Activated T-cell treated with anti-CD3 and anti-CD28 coated beads, Interleukin-2, amount 50 U/mL, for 72 hours (primary cell): ENCODE results near the gene MAP4K1. TPM values are rescaled to one million over a fixed set of nuclear protein-coding genes. Genes with fewer than 3 reads are reported as not detected.

ENCODE experiments used
- ATAC-seq, 2 donors: fragments of 150-1000 bp; cut with Tn5 transposase; replicated peaks in 1 of 2; 2 replicates each; pipeline ENCODE4 v1.10.0; 2021; ENCODE audit warnings: moderate library complexity in 2 of 2, mild to moderate bottlenecking in 1 of 2
- DNase-seq, 2 donors: peaks; one replicate each; pipeline ENCODE4 v3.0.0; 2021 to 2022; ENCODE audit warnings: mixed read lengths in 1 of 2
- H3K27ac Mint-ChIP-seq: one replicate; pipeline ENCODE4 v1.8.0; 2022; ENCODE audit warnings: mild to moderate bottlenecking, moderate library complexity, mixed read lengths
- H3K27me3 Mint-ChIP-seq: one replicate; pipeline ENCODE4 v1.8.0; 2022; ENCODE audit warnings: low read depth, mixed read lengths
- H3K36me3 Mint-ChIP-seq, 2 donors: one replicate each; pipeline ENCODE4 v1.8.0; 2022; ENCODE audit warnings: mixed read lengths in 2 of 2, mild to moderate bottlenecking in 1 of 2; ENCODE audit not compliant: insufficient read depth in 2 of 2
- H3K4me1 Mint-ChIP-seq: one replicate; pipeline ENCODE4 v1.8.0; 2022; ENCODE audit warnings: low read depth, mixed read lengths
- H3K4me3 Mint-ChIP-seq, 2 donors: one replicate each; pipeline ENCODE4 v1.8.0; 2022; ENCODE audit warnings: mild to moderate bottlenecking in 2 of 2, mixed read lengths in 2 of 2, moderate library complexity in 2 of 2
- H3K9me3 Mint-ChIP-seq, 2 donors: one replicate each; pipeline ENCODE4 v1.8.0; 2022; ENCODE audit warnings: mixed read lengths in 2 of 2
- total RNA-seq, 2 donors: library from RNA; stranded (reverse); gene quantifications; one replicate each; pipeline ENCODE4 v1.2.3, GENCODE V29; 2022

Gene MAP4K1
- 100 to 1,000 TPM; 261 to 262 TPM for total RNA-seq

DNA sequence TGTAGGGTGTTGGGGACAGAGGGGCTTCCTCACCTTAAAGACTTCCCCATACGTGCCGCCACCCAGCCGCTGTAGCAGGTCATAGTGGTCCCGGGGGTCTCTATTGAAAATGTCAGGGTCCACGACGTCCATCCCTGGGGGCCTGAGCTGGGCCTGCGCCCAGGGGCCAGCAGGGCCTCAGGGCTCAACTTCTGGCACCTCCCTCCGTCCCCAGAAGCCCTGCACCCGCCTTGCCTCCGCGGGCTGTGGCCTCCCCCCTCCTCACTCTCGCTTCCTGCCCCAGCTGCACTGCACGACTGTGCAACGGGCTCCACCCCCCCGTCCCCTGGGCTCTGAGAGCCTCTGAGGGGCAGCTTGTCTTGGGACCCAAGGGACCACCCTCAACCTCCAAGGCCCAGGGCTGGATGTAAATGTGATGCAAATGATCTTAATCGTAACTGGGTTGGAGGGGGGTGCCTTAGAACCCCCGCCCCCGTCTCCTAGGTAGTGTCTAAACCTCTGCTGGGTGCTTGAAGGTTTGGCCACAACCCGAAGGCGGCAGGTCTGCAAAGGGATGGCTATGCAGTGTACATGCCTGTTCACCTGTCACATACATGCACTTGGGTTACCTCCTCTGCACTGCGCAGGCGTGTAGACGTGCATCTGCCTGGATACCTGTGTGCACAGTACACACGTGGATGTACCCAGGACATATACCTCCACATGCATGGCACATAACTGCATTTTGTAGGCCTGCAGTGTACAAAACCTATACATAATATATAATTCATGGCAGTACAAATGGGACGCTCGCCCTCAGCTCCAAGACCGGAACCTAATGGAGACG is at the start of gene MAP4K1:
Gene MAP4K1 (minus strand): TSS at position 190 of the 826 bp plus-strand sequence. CDS start 58 bp downstream, at position 132.
- peaks cover 63% of the 10 kb centered on the region for H3K4me1 Mint-ChIP-seq
- H3K9me3 Mint-ChIP-seq: no peaks in the 10 kb centered on the region
- peak within 1 kb of the TSS; percentile 94 to 99 for H3K4me3 Mint-ChIP-seq
- peak within 1 kb of the TSS; percentile 99 for H3K27ac Mint-ChIP-seq
- no peaks in the 10 kb centered on the region for H3K27me3 Mint-ChIP-seq
- peak; percentile 78 to 81 for DNase-seq
- peaks cover 19 to 33% of the 10 kb centered on the region in 2 donors for H3K36me3 Mint-ChIP-seq
- peak; percentile 73 to 75 for ATAC-seq

DNA sequence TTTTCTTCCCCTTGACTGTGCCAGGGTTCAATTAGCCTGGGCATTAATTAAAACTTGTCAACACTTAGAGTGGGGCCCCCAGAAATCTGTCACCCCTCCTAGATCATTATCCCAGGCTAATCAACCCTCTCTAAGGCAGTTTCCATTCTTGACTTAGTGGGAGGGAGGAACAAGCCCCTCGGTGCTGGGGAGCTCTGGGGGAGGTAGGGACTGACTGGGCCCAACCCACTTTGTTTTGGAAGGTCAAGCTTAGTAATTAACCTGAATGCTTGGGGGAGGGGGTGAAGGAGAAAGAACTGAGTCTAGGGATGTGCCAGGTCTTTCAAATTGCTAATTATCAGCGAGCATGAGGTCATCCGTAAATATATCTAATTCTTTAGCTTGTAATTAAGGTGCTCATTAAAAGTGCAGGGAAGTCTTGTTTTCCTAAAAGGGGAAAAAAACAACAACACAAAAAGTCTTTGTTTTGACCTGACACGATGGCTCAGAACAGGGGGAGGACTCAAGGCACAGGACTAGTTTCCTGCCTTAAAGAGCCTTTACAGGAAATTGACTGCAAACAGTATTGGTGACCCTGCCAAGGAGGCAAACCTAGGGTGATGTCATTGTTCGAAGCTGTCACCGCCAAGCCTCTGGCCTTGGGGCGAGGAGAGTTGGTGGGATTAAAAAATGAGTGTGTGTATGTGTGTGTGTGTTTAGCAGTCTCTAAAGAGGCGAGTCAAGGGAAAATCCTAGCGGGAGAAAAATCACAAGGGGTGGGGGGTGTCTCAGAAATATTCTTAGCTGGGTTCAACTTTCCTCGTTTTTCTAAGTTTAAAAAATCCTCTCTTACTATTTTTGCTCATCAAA is 49.1 kb upstream of the MAP4K1 start:
- Mint-ChIP-seq H3K27me3 (no peaks in the 10 kb centered on the region), H3K9me3 (no peaks in the 10 kb centered on the region), H3K4me3 (peak overlapping the region; percentile 23 to 32), H3K36me3 (peaks cover 2 to 6% of the 10 kb centered on the region in 2 donors), H3K27ac (peak overlapping the region; percentile 39), H3K4me1 (peaks cover 55% of the 10 kb centered on the region)
- ATAC-seq: peak; percentile 86 to 95
- DNase-seq: peak; percentile 32 to 52

DNA sequence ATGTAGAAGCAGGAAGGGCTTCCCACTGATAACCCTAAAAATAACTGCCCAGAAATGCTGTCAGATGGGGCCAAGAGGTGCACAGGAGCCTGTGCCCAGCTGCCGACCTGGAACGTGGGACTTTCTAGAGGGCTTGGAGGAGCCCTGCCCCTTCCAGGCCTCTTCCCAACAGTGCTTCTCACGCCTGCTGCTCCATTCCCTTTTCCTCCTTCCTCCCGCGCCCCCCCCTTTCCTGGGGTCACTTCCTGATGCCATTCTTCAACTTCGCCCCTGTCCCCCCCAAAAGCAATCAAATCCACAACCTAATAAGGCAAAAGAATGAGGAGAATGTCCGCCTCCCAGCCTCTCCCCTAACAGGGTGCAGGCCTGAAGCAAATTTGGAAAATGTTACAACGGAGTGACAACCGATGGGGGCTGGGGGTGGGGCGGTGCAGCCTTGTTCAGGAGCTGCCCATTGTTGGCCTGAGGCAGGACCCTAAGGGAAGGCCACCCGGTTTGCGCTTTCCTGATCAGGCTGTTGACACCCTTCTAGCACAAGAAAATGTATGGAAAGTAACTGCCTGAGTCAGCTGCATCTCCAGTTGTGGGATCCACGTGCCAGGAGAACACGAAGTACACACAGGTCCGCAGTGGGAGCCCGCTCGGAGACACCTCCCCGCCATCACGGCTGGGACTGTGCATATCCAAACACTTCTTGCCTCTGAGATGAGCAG is 48.4 kb upstream of the MAP4K1 start:
- Mint-ChIP-seq H3K9me3 (no peaks in the 10 kb centered on the region), H3K4me3 (peak overlapping the region in 1 of 2 donors; percentile 32)

DNA sequence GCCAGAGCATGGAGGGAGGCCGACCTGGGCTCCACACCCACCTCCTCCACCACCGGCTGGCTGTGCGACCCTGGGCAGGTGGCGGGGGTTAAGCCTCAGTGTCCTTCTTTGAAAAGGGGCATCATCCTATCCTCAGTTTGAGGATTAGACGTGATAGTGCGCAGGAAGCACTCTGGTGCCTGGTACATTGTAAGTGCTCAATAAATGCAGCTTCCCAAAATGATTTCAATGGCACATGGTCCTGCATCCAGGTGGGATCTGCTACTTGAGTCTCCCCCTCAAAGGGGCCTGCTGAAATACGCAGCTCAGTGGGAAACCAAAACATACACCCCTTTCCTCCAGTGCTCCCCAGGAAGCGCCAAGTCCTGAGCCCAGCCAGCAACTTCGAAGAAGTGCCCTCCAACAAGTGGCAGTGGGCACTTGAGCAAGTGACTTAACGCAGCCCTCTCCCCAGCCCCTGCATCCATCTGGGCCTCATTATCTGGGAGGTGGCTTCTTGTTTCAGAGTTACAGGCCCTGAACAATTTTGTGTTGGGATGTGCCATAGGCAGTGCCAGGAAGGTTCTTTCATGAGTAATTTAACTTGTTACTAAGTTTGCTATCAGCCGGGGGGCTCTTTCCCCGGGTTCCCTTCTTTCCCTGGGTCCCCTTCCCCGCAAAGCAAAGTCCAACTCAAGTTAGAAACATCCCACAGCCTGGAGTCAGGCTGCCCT is 47.6 kb upstream of the MAP4K1 start:
- H3K9me3 Mint-ChIP-seq: no peaks in the 10 kb centered on the region
- H3K4me1 Mint-ChIP-seq: peaks cover 60% of the 10 kb centered on the region
- H3K36me3 Mint-ChIP-seq: peaks cover 2 to 6% of the 10 kb centered on the region in 2 donors
- no peaks in the 10 kb centered on the region for H3K27me3 Mint-ChIP-seq
- DNase-seq (no peak), ATAC-seq (no peak)
- H3K4me3 Mint-ChIP-seq: no peak overlapping the region
- H3K27ac Mint-ChIP-seq: no peak overlapping the region

More for the DNA sequence above, 48.4 kb upstream of the MAP4K1 start:
- peaks cover 2 to 6% of the 10 kb centered on the region in 2 donors for H3K36me3 Mint-ChIP-seq
- H3K4me1 Mint-ChIP-seq: peaks cover 56% of the 10 kb centered on the region
- H3K27ac Mint-ChIP-seq: peak overlapping the region; percentile 39
- no peak for DNase-seq
- ATAC-seq: no peak
- no peaks in the 10 kb centered on the region for H3K27me3 Mint-ChIP-seq

DNA sequence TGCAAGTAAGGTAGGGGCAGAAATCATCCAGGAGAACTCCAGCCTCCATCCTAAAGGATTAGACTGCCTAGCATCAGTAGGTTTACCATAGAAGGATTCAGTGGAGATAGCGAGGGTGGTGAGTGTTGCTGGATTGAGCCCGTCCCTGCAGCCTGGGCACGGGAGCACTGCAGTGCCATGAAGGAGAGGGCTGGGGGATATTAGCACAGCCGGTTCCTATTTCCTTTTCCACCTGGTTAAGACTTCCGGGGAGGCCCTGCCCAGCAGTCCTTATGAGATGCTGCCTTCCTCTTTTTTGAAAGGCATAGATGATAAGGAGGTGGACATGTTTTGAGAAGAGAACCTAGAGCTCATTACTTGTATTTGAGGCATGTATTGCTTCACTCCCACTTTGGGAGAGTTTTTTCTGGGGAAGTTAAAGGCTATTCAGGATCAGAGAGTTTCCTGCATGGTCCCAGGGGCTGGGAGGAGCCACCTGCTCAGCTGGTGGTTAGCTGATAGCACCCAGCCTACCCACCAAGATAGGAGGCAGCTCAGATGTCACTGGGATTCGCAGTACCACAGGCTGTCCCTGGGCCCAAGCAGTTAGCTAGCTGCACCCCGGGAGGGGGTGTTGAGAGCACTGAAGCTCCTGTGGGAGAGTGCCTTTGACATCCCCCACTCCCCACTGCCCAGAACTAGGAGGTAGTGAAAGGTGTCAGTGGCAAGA is 46.9 kb upstream of the MAP4K1 start:
- Mint-ChIP-seq H3K4me1 (peaks cover 53% of the 10 kb centered on the region), H3K27ac (no peak overlapping the region), H3K4me3 (peak overlapping the region in 1 of 2 donors; percentile 5), H3K36me3 (peaks cover 2 to 6% of the 10 kb centered on the region in 2 donors), H3K27me3 (no peaks in the 10 kb centered on the region), H3K9me3 (no peaks in the 10 kb centered on the region)
- ATAC-seq (no peak), DNase-seq (no peak)

DNA sequence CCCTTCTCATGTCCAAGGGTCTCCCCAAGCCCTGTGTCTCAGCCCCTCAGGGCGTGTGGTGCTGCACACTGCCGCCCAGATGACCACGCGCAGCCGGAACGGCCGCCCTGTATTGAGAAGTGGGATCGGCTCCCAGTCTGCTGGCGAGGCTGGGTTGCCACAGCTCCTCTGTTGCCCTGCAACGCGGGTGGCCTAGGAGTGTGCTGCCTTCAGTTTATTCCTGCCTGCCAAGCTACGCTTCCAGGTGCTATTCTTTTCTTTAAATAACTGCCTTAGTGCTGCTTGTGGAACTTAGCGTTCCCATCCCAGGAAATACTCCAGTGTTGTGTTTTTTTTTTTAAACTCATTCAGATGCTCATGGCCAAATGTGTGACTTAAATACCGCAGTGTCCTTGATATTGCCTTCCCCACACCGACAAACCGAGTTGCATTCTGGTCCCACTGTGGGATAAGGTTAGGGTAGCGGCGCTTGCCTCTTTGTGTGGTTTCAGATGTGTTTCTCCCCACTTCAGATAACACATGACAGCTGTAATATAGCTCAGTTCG is 46.3 kb upstream of the MAP4K1 start:
- DNase-seq: no peak
- H3K4me3 Mint-ChIP-seq: peak overlapping the region in 1 of 2 donors; percentile 5
- no peak overlapping the region for H3K27ac Mint-ChIP-seq
- H3K4me1 Mint-ChIP-seq: peaks cover 47% of the 10 kb centered on the region
- H3K27me3 Mint-ChIP-seq: no peaks in the 10 kb centered on the region
- no peaks in the 10 kb centered on the region for H3K9me3 Mint-ChIP-seq
- H3K36me3 Mint-ChIP-seq: peaks cover 2 to 3% of the 10 kb centered on the region in 2 donors
- no peak for ATAC-seq

DNA sequence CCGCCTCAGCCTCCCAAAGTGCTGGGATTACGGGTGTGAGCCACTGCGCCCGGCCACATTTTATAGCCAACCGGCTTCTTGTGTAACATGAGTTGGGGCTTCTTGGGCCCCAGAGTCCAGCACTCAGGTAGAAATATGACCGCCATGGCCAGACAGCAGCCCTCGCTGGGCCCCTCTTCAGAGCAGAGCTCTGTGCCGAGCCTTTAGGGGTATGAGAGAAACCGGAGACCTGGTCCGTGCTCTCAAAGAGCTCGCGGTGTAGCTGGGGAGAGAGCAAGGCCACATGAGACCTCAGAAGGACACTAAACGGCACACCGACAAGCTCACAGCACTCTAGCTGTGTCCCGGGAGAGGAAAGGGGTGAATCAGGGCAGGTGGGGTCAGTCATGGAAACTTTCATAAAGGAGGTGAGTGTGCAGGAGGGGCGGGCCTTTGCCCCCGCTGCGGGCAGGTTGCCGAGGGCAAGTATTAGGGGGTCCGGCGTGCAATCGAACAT is 45.5 kb upstream of the MAP4K1 start:
- peaks cover 2% of the 10 kb centered on the region in 2 donors for H3K36me3 Mint-ChIP-seq

DNA sequence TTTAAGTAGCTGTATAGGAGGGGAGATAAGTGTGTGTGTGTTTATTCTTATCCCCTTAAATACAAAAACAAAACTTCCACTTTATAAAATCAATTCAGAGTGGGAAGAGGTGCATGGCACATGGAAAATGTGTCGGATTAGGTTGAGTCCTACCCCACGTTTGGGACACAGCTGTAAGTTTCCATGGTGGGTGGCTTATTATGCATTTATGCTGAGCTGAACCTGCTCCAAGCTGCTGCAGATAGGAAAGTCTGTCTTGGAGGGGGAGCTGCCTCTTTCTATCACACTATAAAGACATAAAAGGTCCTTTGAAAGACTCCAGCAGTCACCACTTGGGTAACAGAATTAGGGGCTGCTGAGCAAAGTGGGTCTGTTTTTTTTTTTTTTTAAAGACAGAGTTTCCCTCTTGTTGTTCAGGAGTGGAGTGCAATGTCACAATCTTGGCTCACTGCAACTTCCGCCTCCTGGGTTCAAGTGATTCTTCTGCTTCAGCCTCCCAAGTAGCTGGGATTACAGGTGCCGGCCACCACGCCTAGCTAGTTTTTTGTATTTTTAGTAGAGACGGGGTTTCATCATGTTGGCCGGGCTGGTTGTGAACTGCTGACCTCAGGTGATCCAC is 44.9 kb upstream of the MAP4K1 start:
- peaks cover 2 to 6% of the 10 kb centered on the region in 2 donors for H3K36me3 Mint-ChIP-seq
- H3K4me3 Mint-ChIP-seq: no peak overlapping the region
- no peak overlapping the region for H3K27ac Mint-ChIP-seq
- no peak for ATAC-seq
- H3K27me3 Mint-ChIP-seq: no peaks in the 10 kb centered on the region
- no peaks in the 10 kb centered on the region for H3K9me3 Mint-ChIP-seq
- peaks cover 44% of the 10 kb centered on the region for H3K4me1 Mint-ChIP-seq
- DNase-seq: no peak

More for the DNA sequence above, 45.5 kb upstream of the MAP4K1 start:
- Mint-ChIP-seq H3K9me3 (no peaks in the 10 kb centered on the region), H3K27me3 (no peaks in the 10 kb centered on the region), H3K4me3 (no peak overlapping the region), H3K4me1 (peaks cover 43% of the 10 kb centered on the region), H3K27ac (no peak overlapping the region)
- no peak for DNase-seq
- ATAC-seq: no peak

DNA sequence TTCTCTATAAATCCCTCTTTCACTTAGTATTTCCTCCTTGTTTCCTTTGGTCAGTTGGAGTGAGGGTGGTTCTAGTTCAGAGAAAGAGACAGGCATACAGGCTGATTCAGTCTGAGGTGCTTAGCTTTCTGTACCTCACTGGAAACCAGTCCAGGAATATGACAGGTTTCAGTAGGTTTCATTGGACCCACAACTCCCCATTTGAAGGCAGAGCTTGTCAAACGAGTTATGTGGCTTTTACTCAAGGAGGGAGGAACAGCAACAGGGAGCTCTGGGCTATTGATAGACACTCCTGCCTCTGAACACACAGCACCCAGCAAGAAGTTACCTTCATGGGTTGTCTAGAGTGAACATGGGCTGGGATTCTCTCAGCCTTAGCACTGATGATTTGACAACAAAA is 44.2 kb upstream of the MAP4K1 start:
- DNase-seq (no peak), ATAC-seq (no peak)
- no peaks in the 10 kb centered on the region for H3K9me3 Mint-ChIP-seq
- no peak overlapping the region for H3K4me3 Mint-ChIP-seq
- peaks cover 45% of the 10 kb centered on the region for H3K4me1 Mint-ChIP-seq
- peak overlapping the region; percentile 38 for H3K27ac Mint-ChIP-seq
- peaks cover under 1 to 7% of the 10 kb centered on the region in 2 donors for H3K36me3 Mint-ChIP-seq
- no peaks in the 10 kb centered on the region for H3K27me3 Mint-ChIP-seq

DNA sequence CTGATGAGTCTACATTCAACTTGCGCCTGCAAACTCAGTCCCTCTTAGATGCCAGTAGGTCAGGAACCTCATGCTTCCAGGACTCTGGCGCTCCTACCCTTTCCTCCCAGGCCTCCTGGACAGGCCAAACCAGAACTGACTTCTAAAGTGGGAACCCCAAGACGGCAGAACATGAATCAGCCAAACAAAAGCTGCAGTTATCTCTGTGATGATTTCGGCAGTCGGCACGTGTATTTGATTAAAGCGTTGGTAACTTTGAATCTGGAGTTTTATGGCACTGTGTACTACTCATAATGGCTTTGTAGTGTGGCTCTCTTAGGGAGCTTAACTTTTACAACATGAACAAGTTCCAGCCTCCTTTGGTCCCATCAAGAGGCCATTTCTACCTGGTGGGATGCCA is 43.4 kb upstream of the MAP4K1 start:
- Mint-ChIP-seq H3K36me3 (peaks cover 0 to 7% of the 10 kb centered on the region in 2 donors), H3K4me1 (peaks cover 46% of the 10 kb centered on the region), H3K4me3 (no peak overlapping the region), H3K27ac (no peak overlapping the region), H3K9me3 (no peaks in the 10 kb centered on the region), H3K27me3 (no peaks in the 10 kb centered on the region)
- DNase-seq (no peak), ATAC-seq (no peak)

DNA sequence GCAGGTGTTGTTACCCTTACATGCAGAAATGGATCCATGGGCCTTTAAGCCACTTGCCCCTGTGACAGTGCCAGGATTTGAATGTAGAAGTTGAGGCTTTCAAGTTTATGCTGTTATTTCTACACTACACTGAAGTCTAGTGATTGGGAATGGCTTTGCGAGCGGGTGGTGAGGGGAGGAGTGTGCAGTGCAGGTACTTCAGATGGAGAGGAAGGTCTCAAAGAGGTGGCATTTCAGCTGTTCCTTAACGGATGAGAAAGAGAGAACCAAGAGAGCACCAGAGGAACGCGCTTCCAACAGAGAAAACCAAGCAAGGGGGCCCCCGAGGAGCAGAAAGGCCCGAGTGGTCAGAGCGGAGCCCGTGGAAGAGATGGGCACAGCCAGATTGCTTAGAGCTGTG is 43.0 kb upstream of the MAP4K1 start:
- ATAC-seq (no peak), DNase-seq (no peak)
- Mint-ChIP-seq H3K36me3 (peaks cover 0 to 7% of the 10 kb centered on the region in 2 donors), H3K27me3 (no peaks in the 10 kb centered on the region), H3K4me3 (no peak overlapping the region), H3K4me1 (peaks cover 46% of the 10 kb centered on the region), H3K9me3 (no peaks in the 10 kb centered on the region), H3K27ac (no peak overlapping the region)
